ENCODE data around the gene ZNF71.

DNA sequence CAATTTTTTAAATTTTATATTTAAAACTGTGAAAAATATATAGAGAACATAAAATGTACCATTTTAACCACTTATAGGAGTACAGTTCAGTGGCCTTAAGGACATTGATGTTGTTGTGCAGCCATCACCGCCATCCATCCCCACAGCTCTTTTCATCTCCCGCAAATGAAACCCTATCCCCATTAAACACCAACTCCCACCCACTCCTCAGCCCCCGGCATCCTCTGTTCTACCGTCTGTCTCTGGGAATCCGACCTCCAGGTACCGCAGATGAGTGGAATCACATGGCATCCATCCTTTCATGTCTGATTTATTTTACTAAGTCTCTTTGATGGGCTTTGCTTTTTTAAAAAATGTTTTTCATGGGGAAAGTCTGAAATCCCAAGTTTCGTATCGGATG is 24.0 kb downstream of the ZNF71 start:
- TF ChIP-seq, protein P1, sequence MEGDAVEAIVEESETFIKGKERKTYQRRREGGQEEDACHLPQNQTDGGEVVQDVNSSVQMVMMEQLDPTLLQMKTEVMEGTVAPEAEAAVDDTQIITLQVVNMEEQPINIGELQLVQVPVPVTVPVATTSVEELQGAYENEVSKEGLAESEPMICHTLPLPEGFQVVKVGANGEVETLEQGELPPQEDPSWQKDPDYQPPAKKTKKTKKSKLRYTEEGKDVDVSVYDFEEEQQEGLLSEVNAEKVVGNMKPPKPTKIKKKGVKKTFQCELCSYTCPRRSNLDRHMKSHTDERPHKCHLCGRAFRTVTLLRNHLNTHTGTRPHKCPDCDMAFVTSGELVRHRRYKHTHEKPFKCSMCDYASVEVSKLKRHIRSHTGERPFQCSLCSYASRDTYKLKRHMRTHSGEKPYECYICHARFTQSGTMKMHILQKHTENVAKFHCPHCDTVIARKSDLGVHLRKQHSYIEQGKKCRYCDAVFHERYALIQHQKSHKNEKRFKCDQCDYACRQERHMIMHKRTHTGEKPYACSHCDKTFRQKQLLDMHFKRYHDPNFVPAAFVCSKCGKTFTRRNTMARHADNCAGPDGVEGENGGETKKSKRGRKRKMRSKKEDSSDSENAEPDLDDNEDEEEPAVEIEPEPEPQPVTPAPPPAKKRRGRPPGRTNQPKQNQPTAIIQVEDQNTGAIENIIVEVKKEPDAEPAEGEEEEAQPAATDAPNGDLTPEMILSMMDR (conservative IDR thresholded peaks at IDR 0.05; ENCODE audit: low read length) = no peak
- no peak for TF ChIP-seq EZH2phosphoT487 (IDR thresholded peaks at IDR 0.05; ENCODE audit: borderline replicate concordance, low read depth, low read length)
